ENCODE measurements around the gene SSBP4.
A peak's percentile ranks its signal among the peaks of the same experiment; 100 is the strongest.

Gene SSBP4

DNA sequence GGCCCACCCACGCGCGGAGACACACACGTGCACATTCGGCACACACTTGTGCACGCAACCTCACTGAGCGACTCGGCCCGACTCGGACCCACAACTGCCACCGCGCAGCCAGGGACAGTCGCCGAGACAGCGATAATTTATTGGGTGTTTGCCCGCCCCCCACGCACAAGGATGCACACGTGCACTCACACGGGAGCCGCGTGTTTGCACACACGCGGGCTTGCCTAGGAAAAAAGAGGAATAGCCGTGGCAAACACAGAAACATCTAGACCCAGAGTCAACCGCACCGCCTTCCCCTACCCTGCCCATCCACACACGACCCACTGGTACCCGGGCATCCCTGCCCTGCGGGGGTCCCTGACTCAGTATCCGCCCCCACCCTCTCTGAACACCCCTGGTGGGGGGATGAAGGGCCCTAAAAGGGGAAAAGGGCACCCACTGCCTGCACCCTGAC is 1.1 kb upstream of the SSBP4 start:
- H3K27ac ChIP-seq (ENCODE audit: low read depth, low read length) = peak overlapping the region; percentile 31
- H3K4ac ChIP-seq (ENCODE audit: low read depth, low read length) = peak overlapping the region; percentile 83
- H2AFZ ChIP-seq (ENCODE audit: insufficient read depth, low read length, poor library complexity) = peak overlapping the region; percentile 91
- H3K9ac ChIP-seq (ENCODE audit: low read length) = no peak overlapping the region
- H2BK12ac ChIP-seq (ENCODE audit: low read length) = peak overlapping the region; percentile 98
- H3K4me2 ChIP-seq (ENCODE audit: low read length) = peak overlapping the region; percentile 74
- H4K8ac ChIP-seq (ENCODE audit: low read depth, low read length) = peak overlapping the region; percentile 83
- H3K79me2 ChIP-seq (ENCODE audit: control insufficient read depth, insufficient read depth, low read length, poor library complexity) = peaks cover 14% of the 10 kb centered on the region
- peaks cover 29 to 35% of the 10 kb centered on the region in 2 experiments for H3K4me1 ChIP-seq (ENCODE audit: control insufficient read depth in 1 of 2, insufficient read depth in 2 of 2, low read length in 2 of 2)
- no peak for DNase-seq
- peak overlapping the region; percentile 49 for H3K4me3 ChIP-seq (ENCODE audit: low read depth, low read length)
- H3K14ac ChIP-seq (ENCODE audit: low read length) = peak overlapping the region; percentile 97
- H3K23ac ChIP-seq (ENCODE audit: low read length) = no peak overlapping the region
- H2BK5ac ChIP-seq (ENCODE audit: low read depth, low read length, poor library complexity) = peak overlapping the region; percentile 55
- peak overlapping the region; percentile 54 for H4K12ac ChIP-seq (ENCODE audit: low read depth, low read length)
- H3K9me3 ChIP-seq (ENCODE audit: insufficient read depth, low read depth, low read length) = peaks cover 3% of the 10 kb centered on the region
- H2AK5ac ChIP-seq (ENCODE audit: low read length) = peak overlapping the region; percentile 99
- H3K27me3 ChIP-seq (ENCODE audit: insufficient read depth, low read length) = no peaks in the 10 kb centered on the region
- peak overlapping the region; percentile 89 for H3K18ac ChIP-seq (ENCODE audit: low read length)
- peaks cover 32% of the 10 kb centered on the region for H3K79me1 ChIP-seq (ENCODE audit: low read length)
- no peaks in the 10 kb centered on the region for H3K36me3 ChIP-seq (ENCODE audit: control insufficient read depth in 1 of 2, insufficient read depth in 2 of 2, low read length in 2 of 2)
- H2BK120ac ChIP-seq (ENCODE audit: insufficient read depth, low read length, poor library complexity) = peak overlapping the region; percentile 91
- WGBS (ENCODE audit: extremely low coverage, insufficient coverage, insufficient read length) = no CpG with 5 or more reads among the region's 30 CpGs
- H4K91ac ChIP-seq (ENCODE audit: low read depth, low read length) = peak overlapping the region; percentile 99

DNA sequence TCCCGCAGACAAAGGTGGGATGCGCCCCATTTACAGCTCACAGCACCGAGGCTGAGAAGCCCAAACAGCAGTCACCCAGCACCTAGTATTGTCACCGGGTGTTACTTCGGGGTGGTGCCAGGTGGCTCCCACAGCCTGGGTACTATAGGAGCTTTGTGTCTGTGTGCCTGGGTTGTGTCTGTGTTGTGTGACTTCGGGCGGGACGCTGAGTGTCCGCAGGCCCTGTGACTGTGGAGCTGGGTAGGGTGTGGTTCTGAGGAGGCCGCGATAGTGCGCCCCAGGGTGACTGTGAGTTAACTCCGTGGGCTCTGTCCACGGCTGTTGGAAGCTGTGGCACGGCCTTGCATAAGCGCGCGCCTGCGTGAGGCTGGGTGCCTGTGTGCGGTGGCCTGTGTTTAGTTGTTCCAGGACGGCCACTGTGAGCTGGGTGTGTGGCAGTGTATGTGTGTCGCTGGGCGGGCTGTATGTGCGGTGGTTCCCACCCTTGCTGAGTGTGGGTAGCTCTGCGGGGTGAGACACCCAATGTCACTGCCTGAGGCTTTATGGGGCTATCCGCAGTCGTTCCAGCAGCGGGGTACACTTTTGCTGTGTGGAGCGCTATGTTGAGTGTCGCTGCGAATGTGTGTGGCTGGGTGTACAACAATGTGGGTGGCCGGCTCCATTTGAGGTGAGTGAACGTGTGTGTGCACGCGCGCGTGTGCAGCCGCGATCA is 559 bp upstream of the SSBP4 start:
- Histone ChIP-seq H3K36me3 (ENCODE audit: control insufficient read depth in 1 of 2, insufficient read depth in 2 of 2, low read length in 2 of 2) (no peaks in the 10 kb centered on the region), H3K4me3 (ENCODE audit: low read depth, low read length) (peak overlapping the region; percentile 62), H3K27ac (ENCODE audit: low read depth, low read length) (peak overlapping the region; percentile 35), H3K79me1 (ENCODE audit: low read length) (peaks cover 32% of the 10 kb centered on the region), H3K18ac (ENCODE audit: low read length) (peak overlapping the region; percentile 89), H4K8ac (ENCODE audit: low read depth, low read length) (peak overlapping the region; percentile 83), H3K23ac (ENCODE audit: low read length) (no peak overlapping the region), H2AFZ (ENCODE audit: insufficient read depth, low read length, poor library complexity) (peak overlapping the region; percentile 27), H2BK12ac (ENCODE audit: low read length) (peak overlapping the region; percentile 98), H2AK5ac (ENCODE audit: low read length) (peak overlapping the region; percentile 99), H4K91ac (ENCODE audit: low read depth, low read length) (peak overlapping the region; percentile 99), H3K79me2 (ENCODE audit: control insufficient read depth, insufficient read depth, low read length, poor library complexity) (peaks cover 14% of the 10 kb centered on the region), H4K12ac (ENCODE audit: low read depth, low read length) (peak overlapping the region; percentile 54), H2BK5ac (ENCODE audit: low read depth, low read length, poor library complexity) (peak overlapping the region; percentile 55), H3K4me2 (ENCODE audit: low read length) (peak overlapping the region; percentile 78), H3K4me1 (ENCODE audit: control insufficient read depth in 1 of 2, insufficient read depth in 2 of 2, low read length in 2 of 2) (peaks cover 29 to 35% of the 10 kb centered on the region in 2 experiments), H2BK120ac (ENCODE audit: insufficient read depth, low read length, poor library complexity) (peak overlapping the region; percentile 91), H3K27me3 (ENCODE audit: insufficient read depth, low read length) (no peaks in the 10 kb centered on the region), H3K9ac (ENCODE audit: low read length) (no peak overlapping the region), H3K14ac (ENCODE audit: low read length) (peak overlapping the region; percentile 97), H3K9me3 (ENCODE audit: insufficient read depth, low read depth, low read length) (peaks cover 2% of the 10 kb centered on the region), H3K4ac (ENCODE audit: low read depth, low read length) (peak overlapping the region; percentile 83)
- peak in 1 of 2 donors; percentile 51 for DNase-seq
- no CpG with 5 or more reads among the region's 39 CpGs for WGBS (ENCODE audit: extremely low coverage, insufficient coverage, insufficient read length)

DNA sequence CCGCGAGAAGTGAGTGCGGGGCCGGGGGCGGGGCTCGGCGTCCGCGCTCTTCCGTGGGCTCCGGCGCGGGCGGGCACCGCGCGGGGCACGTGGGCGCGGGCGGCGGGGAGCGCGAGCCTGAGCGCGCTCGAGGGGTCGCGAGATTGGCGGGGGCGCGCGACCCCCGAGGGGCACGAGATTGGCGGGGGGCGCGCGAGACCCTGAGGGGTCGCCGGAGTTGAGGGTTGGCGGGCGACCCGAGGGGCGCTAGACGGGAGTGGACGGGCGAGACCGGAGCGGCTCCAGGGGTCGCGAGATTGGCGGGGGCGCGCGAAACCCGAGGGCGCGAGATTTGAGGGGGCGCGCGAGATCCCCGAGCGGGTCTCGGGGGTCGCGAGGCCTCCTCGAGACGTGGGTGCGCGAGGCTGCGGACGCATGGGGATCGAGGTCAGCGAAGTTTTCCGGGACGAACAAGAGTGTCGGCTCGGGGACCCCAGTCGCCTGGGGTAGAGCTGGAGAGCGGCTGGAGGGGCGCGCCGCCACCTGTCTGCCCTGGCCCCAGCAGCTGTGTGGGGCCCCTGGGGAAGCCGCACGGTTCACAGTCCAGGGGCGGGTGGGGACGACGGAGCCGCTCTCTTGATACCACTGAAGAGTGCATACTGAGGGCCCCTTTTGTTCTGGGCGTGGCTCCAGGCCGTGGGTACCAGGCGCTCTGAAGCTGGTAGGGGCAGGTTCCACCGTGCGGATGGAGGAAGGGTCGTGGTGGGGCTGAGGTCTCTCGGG is 682 bp downstream of the SSBP4 start:
- H3K79me1 ChIP-seq (ENCODE audit: low read length) = peaks cover 32% of the 10 kb centered on the region
- DNase-seq = no peak
- H3K23ac ChIP-seq (ENCODE audit: low read length) = no peak overlapping the region
- H3K36me3 ChIP-seq (ENCODE audit: control insufficient read depth in 1 of 2, insufficient read depth in 2 of 2, low read length in 2 of 2) = no peaks in the 10 kb centered on the region
- H4K8ac ChIP-seq (ENCODE audit: low read depth, low read length) = peak overlapping the region; percentile 73
- peaks cover 2% of the 10 kb centered on the region for H3K9me3 ChIP-seq (ENCODE audit: insufficient read depth, low read depth, low read length)
- H2BK5ac ChIP-seq (ENCODE audit: low read depth, low read length, poor library complexity) = peak overlapping the region; percentile 36
- peak overlapping the region; percentile 84 for H3K18ac ChIP-seq (ENCODE audit: low read length)
- H3K4me3 ChIP-seq (ENCODE audit: low read depth, low read length) = peak overlapping the region; percentile 76
- peaks cover 29 to 35% of the 10 kb centered on the region in 2 experiments for H3K4me1 ChIP-seq (ENCODE audit: control insufficient read depth in 1 of 2, insufficient read depth in 2 of 2, low read length in 2 of 2)
- peak overlapping the region; percentile 81 for H4K91ac ChIP-seq (ENCODE audit: low read depth, low read length)
- H3K79me2 ChIP-seq (ENCODE audit: control insufficient read depth, insufficient read depth, low read length, poor library complexity) = peaks cover 14% of the 10 kb centered on the region
- peak overlapping the region; percentile 80 for H3K14ac ChIP-seq (ENCODE audit: low read length)
- peak overlapping the region; percentile 71 for H2AK5ac ChIP-seq (ENCODE audit: low read length)
- no peaks in the 10 kb centered on the region for H3K27me3 ChIP-seq (ENCODE audit: insufficient read depth, low read length)
- peak overlapping the region; percentile 64 for H2BK120ac ChIP-seq (ENCODE audit: insufficient read depth, low read length, poor library complexity)
- H2AFZ ChIP-seq (ENCODE audit: insufficient read depth, low read length, poor library complexity) = peak overlapping the region; percentile 17
- H4K12ac ChIP-seq (ENCODE audit: low read depth, low read length) = peak overlapping the region; percentile 50
- peak overlapping the region; percentile 42 for H2BK12ac ChIP-seq (ENCODE audit: low read length)
- peak overlapping the region; percentile 78 for H3K4me2 ChIP-seq (ENCODE audit: low read length)
- H3K4ac ChIP-seq (ENCODE audit: low read depth, low read length) = peak overlapping the region; percentile 57
- peak overlapping the region; percentile 56 for H3K9ac ChIP-seq (ENCODE audit: low read length)
- H3K27ac ChIP-seq (ENCODE audit: low read depth, low read length) = no peak overlapping the region
- WGBS (ENCODE audit: extremely low coverage, insufficient coverage, insufficient read length) = no CpG with 5 or more reads among the region's 97 CpGs

DNA sequence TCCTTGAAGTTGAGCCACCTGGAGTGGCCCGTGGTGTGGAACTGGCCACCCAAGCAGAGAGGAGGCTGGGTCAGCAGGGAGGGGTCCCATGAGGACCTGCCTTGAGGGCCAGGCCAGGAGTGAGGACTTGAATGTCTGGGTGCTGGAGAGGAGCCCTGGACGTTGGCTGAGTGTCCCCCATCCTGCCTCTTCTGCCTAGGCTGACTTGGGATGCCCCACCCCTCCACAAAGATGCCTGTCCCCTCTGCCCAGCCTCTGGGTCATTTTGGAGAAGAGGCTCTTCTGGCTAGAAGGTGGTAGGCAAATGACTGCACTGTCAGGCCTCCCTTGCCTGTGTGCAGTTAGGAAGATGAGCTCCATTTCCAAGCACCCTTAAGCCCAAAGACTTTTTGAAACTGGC is 1.7 kb downstream of the SSBP4 start:
- no peak for DNase-seq
- no peak overlapping the region for H3K14ac ChIP-seq (ENCODE audit: low read length)
- WGBS (ENCODE audit: extremely low coverage, insufficient coverage, insufficient read length) = no CpG with 5 or more reads among the region's 2 CpGs
- H3K4me1 ChIP-seq (ENCODE audit: control insufficient read depth in 1 of 2, insufficient read depth in 2 of 2, low read length in 2 of 2) = peaks cover 28 to 33% of the 10 kb centered on the region in 2 experiments
- H2BK12ac ChIP-seq (ENCODE audit: low read length) = peak overlapping the region; percentile 27
- peaks cover 2% of the 10 kb centered on the region for H3K9me3 ChIP-seq (ENCODE audit: insufficient read depth, low read depth, low read length)
- no peak overlapping the region for H3K9ac ChIP-seq (ENCODE audit: low read length)
- H3K4ac ChIP-seq (ENCODE audit: low read depth, low read length) = peak overlapping the region; percentile 31
- H3K36me3 ChIP-seq (ENCODE audit: control insufficient read depth in 1 of 2, insufficient read depth in 2 of 2, low read length in 2 of 2) = no peaks in the 10 kb centered on the region
- H3K23ac ChIP-seq (ENCODE audit: low read length) = no peak overlapping the region
- H2BK120ac ChIP-seq (ENCODE audit: insufficient read depth, low read length, poor library complexity) = no peak overlapping the region
- H3K79me1 ChIP-seq (ENCODE audit: low read length) = peaks cover 32% of the 10 kb centered on the region
- H2AK5ac ChIP-seq (ENCODE audit: low read length) = no peak overlapping the region
- no peak overlapping the region for H4K91ac ChIP-seq (ENCODE audit: low read depth, low read length)
- peaks cover 17% of the 10 kb centered on the region for H3K79me2 ChIP-seq (ENCODE audit: control insufficient read depth, insufficient read depth, low read length, poor library complexity)
- H2AFZ ChIP-seq (ENCODE audit: insufficient read depth, low read length, poor library complexity) = no peak overlapping the region
- H3K27ac ChIP-seq (ENCODE audit: low read depth, low read length) = no peak overlapping the region
- H4K8ac ChIP-seq (ENCODE audit: low read depth, low read length) = no peak overlapping the region
- H2BK5ac ChIP-seq (ENCODE audit: low read depth, low read length, poor library complexity) = no peak overlapping the region
- H3K4me3 ChIP-seq (ENCODE audit: low read depth, low read length) = no peak overlapping the region
- H3K27me3 ChIP-seq (ENCODE audit: insufficient read depth, low read length) = no peaks in the 10 kb centered on the region
- no peak overlapping the region for H3K4me2 ChIP-seq (ENCODE audit: low read length)
- H4K12ac ChIP-seq (ENCODE audit: low read depth, low read length) = no peak overlapping the region
- H3K18ac ChIP-seq (ENCODE audit: low read length) = peak overlapping the region; percentile 46

Data from trophoblast cell (in vitro differentiated cells and primary cell).